Brain microvascular endothelial cell (primary cell): ENCODE results near the gene LGR4.

ENCODE experiments used
- DNase-seq: peaks from one replicate; pipeline ENCODE4 v3.0.0-alpha.2; 2020
- H3K27ac ChIP-seq: fragments of 250-450 bp; sonication (Bioruptor Pico); 2 replicates; pipeline ENCODE4 v1.5.1; 2020; ENCODE audit warnings: mild to moderate bottlenecking, moderate library complexity
- H3K27me3 ChIP-seq: fragments of 250-450 bp; sonication (Bioruptor Pico); replicated peaks from 2 replicates; pipeline ENCODE4 v1.5.1; 2020; ENCODE audit warnings: mild to moderate bottlenecking
- H3K36me3 ChIP-seq: fragments of 250-450 bp; sonication (Bioruptor Pico); replicated peaks from 2 replicates; pipeline ENCODE4 v1.5.1; 2020; ENCODE audit warnings: mild to moderate bottlenecking
- H3K4me3 ChIP-seq: 2 replicates; pipeline ENCODE4 v1.5.1; 2011; ENCODE audit warnings: low read depth, mild to moderate bottlenecking, control low read depth, low read length, moderate library complexity
- in situ Hi-C: cut with HindIII; loops from 2 replicates; pipeline ENCODE4 v1.10.0; 2017; ENCODE audit warnings: low sequenced_read_pairs, low pct_ligation_motif_present
- TF ChIP-seq, protein P1 (sequence below): IDR thresholded peaks from 2 replicates; pipeline ENCODE4 v1.5.1; 2011; ENCODE audit warnings: low read depth, mild to moderate bottlenecking, moderate library complexity, low read length, control low read depth, inconsistent platforms; ENCODE audit errors: missing control alignments

The LGR4 gene

GRCh38 chr11:27392278-27393114 lies 80.1 kb downstream of the LGR4 start:
- TF ChIP-seq, protein P1, sequence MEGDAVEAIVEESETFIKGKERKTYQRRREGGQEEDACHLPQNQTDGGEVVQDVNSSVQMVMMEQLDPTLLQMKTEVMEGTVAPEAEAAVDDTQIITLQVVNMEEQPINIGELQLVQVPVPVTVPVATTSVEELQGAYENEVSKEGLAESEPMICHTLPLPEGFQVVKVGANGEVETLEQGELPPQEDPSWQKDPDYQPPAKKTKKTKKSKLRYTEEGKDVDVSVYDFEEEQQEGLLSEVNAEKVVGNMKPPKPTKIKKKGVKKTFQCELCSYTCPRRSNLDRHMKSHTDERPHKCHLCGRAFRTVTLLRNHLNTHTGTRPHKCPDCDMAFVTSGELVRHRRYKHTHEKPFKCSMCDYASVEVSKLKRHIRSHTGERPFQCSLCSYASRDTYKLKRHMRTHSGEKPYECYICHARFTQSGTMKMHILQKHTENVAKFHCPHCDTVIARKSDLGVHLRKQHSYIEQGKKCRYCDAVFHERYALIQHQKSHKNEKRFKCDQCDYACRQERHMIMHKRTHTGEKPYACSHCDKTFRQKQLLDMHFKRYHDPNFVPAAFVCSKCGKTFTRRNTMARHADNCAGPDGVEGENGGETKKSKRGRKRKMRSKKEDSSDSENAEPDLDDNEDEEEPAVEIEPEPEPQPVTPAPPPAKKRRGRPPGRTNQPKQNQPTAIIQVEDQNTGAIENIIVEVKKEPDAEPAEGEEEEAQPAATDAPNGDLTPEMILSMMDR: no peak
- peak; percentile 80 for DNase-seq
- H3K36me3 ChIP-seq: no peaks in the 10 kb centered on the region
- in situ Hi-C loops: no loop called here
- H3K27ac ChIP-seq: peak overlapping the region; percentile 36
- H3K4me3 ChIP-seq: no peak overlapping the region
- no peaks in the 10 kb centered on the region for H3K27me3 ChIP-seq

DNA sequence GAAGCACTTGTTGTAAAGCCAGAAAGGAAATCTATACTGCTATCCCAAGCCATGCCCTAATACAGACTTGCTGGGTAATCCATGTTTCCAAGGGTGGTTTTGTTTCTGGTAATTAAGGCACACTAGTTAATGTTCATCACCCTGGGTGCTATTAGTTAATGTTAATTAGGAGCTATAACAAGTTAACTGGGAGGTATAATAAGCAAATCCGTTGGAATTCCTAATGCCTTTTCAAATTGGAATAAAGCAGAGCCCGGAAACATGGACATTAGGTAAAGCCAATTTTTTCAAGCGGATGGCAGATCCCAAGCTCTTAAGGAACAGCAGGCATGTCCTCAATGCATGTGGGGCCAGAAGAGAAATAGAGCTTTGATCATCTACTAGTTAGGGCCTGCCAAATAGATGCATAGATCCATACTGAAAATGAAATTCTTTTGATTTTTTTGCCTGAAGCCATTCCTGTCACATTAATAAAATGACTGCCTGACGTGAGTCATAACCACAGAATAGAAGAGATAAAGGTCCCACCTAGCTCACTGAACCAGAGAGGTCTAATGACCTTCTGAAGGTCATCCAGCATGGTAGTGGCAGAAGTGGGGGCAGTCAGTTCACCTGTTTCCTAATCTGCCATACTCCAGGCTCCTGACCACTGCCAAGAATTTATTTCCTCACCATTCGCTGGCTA lies 81.1 kb downstream of the LGR4 start:
- in situ Hi-C loops: no loop called here
- TF ChIP-seq, protein P1: no peak
- no peak for DNase-seq

GRCh38 chr11:27390318-27391295 lies 82.0 kb downstream of the LGR4 start:
- peak; percentile 68 for DNase-seq
- TF ChIP-seq, protein P1: no peak
- H3K4me3 ChIP-seq: no peak overlapping the region
- H3K27ac ChIP-seq: peak overlapping the region; percentile 56
- H3K27me3 ChIP-seq: no peaks in the 10 kb centered on the region
- H3K36me3 ChIP-seq: no peaks in the 10 kb centered on the region
- in situ Hi-C loops: no loop called here

More for the DNA sequence above, 81.1 kb downstream of the LGR4 start:
- Histone ChIP-seq H3K36me3 (no peaks in the 10 kb centered on the region), H3K4me3 (no peak overlapping the region), H3K27ac (no peak overlapping the region), H3K27me3 (no peaks in the 10 kb centered on the region)

DNA sequence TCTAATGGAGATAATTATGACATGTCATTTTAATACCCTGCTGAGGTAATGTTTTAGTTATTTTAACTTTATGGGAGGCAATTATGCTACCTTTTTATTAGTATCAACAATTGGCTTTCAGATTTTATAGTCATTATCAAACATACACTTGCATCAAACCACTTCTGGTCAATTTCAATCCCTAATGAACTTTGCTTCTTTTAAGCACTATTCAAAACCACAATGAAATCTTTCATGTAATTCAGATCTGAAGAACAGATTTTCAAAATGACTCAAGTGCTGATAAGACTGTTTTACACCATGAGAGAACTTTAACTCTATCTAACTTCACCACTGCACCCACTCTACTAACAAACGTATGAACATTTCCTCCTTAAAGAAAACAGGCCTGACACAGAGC lies 83.7 kb downstream of the LGR4 start:
- Histone ChIP-seq H3K27ac (peak overlapping the region; percentile 8), H3K27me3 (no peaks in the 10 kb centered on the region), H3K36me3 (no peaks in the 10 kb centered on the region), H3K4me3 (no peak overlapping the region)
- in situ Hi-C loops: no loop called here
- TF ChIP-seq, protein P1: no peak
- DNase-seq: peak; percentile 46

- Histone ChIP-seq H3K27me3 (no peaks in the 10 kb centered on the region), H3K4me3 (no peak overlapping the region), H3K36me3 (no peaks in the 10 kb centered on the region), H3K27ac (no peak overlapping the region)
- TF ChIP-seq, protein P1: no peak
- in situ Hi-C loops: no loop called here
- DNase-seq: no peak
Observed at GRCh38 chr11:27388001-27388400, 84.6 kb downstream of the LGR4 start.
